GM19467 (cell line): ENCODE results near the gene LRRC4C.
"Not testable (repeated sequence)": the region's sequence is repeated elsewhere in the genome, so short reads cannot be mapped to it uniquely, and the experiment has no call there.

ENCODE experiments used
- ATAC-seq: cut with Tn5 transposase; IDR thresholded peaks from one replicate; pipeline ENCODE4 v1.9.1; 2021; ENCODE audit warnings: mild to moderate bottlenecking, moderate library complexity; ENCODE audit not compliant: unreplicated experiment

The LRRC4C gene

DNA sequence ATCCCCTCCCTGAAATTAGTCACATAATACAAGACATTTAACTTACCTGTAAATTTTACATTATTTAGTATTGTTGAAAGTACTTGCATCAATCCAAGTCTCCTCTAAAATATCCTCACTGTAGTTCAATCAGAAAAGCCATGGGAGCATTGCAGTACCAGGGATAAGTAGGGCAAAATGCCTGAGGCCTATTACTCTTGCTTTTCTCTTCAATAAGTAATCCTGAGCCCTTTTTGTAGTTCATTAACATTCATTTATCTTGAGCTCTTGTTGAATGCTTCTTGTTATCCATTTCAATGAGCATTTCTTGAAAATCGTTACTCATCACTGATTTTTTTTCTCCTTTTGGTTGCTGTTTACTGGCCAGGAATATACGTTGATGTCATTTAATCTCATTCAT is 414.7 kb downstream of the LRRC4C start:
- ATAC-seq = no peak

DNA sequence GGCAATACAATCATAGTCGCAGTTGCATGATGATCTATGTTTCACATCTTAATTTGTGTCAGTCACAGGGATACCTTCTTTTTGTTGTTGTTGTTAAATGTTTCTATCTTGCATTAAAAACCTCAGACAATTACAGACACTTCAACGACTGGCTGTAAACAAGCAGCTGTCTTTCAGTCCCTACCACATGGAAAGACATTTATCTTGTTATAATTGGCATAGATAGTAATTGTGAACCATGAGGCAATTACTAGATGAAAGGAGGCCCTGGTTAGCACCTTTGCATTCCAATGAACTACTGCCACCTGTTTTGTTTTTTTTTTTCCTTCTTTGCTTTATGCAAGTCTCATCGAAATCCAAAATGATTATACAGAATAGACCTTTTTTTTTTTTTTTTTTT is 416.8 kb downstream of the LRRC4C start:
- ATAC-seq = no peak

DNA sequence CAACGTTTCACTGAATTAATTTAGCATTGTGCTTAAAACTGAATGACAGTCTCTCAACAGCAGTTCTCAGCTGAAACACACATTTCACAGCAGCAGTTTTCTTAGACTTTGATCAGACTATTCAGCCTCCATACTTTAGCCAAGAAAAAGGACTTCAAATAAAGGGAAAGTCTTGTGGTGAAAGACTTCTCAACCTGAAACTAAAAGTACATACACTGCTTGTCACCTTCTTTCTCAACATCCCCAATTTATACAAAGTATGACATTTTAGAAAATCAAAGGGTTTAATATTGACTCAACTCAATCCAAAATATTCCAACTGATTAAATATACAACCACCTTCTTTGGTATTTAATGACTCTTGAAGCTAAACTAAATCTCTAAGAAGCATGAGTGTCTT is 419.0 kb downstream of the LRRC4C start:
- ATAC-seq = no peak

DNA sequence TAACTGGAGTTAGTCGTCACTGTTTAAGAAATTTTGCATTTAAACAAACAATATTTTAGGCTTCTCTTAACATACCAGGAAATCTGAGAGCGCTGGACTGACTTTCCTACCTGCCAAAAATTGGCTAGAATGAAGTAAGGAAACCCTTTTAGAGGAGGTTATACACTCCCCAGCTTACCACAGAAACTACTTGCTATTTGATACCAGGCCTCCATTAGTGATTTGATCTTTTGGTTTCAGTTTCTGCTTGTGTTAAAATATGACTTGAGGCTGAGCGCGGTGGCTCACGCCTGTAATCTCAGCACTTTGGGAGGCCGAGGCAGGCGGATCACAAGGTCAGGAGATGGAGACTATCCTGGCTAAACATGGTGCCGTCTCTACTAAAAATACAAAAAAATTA is 419.9 kb downstream of the LRRC4C start:
- ATAC-seq = no peak

DNA sequence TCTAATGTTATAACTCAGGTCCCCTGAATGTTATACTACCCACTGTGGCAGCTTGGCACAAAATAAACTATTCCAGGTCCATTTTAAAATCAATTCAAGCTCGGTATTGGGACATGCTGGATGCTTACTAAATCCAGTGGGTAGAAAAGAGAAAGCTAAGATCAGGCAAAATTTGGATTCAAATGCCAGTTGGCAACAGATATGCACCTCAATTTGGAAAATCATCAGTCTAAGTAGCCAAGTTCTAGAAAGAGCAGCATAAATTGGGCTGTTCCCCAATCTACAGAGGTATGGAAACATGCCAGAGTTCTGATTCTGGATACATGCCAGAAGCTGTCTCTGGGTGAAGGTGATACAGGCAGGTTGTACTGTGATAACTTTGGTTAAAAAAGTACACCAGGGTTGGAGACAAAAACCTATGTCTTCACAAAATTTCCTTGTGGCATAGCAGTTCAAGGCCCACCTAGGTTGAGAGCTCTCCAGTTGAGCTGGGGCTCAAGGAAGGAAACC is 427.8 kb downstream of the LRRC4C start:
- ATAC-seq = no peak

DNA sequence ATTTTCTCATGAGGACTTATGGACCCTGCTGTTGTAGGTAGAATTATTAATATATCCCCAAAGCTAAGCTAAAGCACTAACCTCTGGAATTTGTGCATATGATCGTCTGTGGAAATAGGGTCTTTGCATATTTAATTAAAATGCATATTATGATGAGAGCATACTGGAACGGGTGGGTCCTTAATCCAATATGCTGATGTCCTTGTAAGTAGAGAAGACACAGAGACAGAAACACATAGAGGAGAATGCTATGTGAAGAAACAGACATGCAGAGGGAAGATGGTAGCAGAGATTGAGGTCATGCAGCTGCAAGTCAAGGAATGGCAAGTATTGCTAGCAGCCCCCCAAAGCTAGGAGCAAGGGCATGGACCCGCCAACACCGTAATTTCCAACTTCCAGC is 439.2 kb downstream of the LRRC4C start:
- no peak for ATAC-seq

DNA sequence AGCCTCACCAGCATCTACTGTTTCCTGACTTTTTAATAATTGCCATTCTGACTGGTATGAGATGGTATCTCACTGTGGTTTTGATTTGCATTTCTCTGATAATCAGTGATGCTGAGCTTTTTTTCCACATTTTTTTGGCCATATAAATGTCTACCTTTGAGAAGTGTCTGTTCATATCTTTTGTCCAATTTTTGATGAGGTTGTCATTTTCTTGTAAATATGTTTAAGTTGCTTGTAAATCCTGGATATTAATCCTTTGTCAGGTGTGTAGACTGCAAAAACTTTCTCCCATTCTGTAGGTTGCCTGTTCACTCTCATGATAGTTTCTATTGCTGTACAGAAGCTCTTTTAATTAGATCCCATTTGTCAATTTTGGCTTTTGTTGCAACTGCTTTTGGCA is 439.8 kb downstream of the LRRC4C start:
- ATAC-seq = not testable (repeated sequence)

DNA sequence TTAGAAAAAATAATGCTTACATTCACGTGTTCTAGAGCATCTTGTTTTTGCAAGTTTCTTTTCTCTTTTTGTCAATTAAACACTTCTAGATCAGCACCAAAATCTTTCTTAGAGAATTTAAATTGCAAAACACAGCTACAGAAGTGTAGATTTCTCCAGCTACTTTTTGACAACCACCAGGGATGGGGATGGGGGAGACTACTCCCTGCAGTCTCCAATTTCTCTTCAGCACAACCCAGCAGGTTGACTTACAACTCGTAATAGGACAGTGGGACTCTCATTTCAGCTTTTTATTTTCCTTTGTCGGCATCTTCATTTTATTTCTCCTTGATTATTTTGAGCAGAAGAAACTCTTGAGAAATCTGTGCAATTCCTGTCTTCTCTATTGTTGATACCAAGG is 441.2 kb downstream of the LRRC4C start:
- no peak for ATAC-seq

DNA sequence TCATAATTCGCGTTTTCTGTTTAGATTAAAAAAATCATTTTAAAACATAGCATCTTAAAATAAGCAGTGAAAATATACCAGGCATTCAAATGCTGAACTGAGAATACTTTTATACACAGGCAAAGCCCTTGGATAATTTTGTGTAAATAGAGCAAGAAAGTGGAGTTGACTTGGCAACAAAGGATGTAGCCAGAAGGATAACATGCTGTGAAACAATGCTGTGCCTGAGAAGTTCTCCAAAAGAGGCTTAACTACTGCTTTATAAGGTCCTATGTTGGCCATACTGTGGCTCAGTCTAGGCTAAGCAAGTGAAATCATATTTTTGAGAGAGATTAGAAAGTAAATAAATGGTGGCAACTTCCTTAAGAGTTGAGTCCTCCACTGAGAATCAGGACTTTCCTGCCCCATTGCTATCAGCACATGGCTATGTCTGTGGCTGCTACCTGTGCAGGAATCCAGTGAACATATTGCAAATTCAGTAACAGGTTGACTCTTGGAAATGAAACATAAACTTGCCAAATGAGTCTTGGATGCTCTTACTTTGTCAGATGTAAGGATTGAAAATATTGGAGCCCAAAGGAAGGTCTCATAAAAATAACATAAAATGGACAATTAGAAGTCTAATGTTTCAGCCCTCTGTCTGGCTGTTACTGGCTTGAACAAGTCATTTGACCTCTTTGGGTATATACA is 448.9 kb downstream of the LRRC4C start:
- ATAC-seq = no peak

DNA sequence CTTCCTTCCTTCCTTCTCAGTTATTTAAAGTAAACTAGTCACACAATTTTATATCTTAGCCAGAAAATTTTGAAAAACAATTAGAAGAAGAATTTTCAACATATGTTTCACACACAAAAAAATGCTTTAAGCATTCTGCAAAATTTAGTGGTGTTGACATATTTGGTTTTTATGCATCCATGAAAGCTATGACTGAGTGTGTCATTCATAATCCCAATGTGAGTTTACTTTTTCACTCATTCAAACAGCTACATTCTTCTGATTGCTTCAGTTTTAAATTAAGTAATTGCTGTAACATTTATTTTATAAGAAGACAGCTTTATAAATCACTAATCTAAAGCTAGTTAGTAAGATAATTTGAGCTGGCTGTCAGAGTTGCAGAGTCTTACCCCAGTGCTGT is 453.5 kb downstream of the LRRC4C start:
- no peak for ATAC-seq

DNA sequence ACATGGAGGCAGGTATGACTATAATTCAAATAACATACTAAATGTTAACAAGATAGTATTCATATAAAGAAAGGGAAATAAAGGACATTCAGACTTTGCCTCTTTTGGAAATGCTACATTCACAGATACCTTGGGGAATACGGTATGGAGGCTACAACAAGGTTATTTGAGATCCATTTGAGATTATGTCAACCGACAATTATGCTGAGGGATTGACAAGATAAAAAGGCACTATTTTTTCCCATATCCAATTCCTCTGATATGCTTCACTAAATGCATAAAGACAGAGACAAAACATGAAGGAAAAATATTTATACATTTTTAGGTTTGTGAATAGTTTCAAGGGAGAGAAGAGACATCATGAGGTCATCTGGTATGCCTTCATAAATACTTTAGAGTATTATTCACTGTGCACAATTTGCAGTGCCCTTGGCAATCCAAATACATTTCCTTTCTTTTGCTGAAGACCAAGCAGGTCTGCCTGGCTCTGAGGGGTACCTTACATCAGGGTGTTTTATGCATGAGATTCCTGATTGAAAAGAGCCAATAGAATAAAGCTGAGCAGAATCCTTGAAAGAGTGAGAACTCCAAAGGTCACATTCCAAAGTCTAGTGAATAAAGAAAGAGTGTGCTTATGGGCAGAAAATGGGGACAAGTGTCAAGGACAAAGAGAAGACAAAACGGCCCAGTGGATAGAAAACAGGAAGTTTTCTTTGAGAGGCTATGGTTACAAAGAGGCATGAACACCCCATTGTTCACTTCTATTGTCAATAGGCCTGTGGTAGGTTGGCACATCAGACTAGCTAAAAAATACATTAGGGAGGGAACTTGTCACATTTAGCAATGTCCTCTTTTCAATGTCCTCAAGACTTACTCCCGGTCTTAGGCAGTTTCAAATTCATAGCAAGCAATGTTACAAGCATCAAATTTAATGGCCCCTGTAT is 455.8 kb downstream of the LRRC4C start:
- no peak for ATAC-seq

DNA sequence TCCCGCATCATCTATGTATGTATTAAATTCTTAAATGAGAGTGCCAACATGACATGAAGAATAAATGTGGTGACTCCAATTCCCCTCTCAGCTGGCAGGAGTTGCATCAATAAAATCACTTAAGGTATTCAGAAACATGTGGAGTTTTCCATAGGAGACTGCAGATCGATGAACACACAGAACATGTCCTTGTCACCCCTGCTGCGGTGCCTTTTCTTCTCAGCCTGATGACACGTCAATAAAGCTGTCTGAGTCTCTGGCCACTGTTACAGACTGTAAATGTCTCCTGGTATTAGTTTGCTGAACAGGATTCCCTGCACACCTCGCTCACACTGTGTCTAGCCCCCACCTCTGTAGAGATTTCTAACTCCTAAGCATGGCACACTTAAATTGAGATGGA is 460.5 kb downstream of the LRRC4C start:
- no peak for ATAC-seq

DNA sequence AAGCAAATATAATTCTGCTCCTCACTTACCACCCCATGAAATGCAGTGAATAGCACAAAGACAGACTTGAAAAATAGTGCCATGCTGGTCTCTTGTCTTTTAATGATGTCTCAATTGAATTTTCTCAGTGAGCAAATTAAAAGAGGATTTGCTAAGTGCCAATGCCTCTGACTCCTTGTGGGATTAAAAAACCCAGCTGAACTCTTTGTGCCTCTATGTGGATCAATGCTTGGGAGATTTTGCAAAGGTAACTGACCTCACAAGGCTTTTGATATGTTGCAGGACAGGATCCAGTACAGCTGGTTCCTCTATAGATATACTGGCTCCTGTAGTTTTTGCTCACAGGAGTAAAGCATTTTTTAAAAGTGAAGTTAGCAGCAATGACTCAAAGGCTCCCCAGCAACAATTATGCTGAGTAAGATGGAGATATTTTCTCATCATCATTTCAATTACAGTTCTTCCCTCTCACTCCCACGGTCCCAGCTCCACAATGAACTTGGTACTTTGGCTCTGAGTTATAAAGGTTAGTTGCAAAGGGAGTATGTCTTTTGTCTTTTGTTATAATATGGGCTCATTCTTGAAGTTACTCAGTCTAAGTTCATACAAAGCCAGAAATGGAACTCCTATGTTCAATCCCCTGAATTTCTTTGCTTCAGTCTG is 471.5 kb downstream of the LRRC4C start:
- ATAC-seq = no peak

DNA sequence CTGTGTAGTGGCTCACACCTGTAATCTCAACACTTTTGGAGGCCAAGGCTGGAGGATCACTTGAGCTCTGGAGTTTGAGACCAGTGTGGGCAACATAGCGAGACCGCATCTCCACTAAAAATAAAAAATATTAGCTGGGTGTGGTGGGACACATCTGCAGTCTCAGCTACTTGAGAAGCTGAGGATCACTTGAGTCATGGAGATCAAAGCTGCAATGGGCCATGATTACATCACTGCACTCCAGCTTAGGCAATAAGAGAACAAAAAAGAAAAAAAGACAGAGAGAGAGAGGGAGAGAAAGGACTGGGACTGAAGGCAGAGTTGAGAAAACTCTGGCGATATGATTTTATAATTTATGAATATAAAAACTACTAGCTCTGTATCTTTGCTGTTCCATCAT is 473.1 kb downstream of the LRRC4C start:
- no peak for ATAC-seq

DNA sequence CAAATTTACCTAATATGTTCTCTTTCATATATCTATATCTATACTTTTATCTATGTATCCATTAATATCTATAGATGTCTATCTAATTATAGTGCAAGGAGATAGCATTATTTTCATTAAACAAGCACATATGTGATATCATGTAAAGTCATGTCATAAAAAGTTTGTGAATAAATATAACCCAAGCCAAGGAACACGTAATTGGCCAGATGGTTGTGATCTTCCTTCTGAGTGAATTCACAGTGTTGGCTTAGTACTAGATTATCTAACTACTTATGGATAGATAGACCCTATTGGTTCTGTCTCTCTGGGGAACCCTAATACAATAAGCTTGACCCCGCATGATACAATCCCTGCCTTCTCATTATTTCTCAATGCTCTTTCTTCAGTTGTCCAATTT is 484.4 kb downstream of the LRRC4C start:
- ATAC-seq = no peak

DNA sequence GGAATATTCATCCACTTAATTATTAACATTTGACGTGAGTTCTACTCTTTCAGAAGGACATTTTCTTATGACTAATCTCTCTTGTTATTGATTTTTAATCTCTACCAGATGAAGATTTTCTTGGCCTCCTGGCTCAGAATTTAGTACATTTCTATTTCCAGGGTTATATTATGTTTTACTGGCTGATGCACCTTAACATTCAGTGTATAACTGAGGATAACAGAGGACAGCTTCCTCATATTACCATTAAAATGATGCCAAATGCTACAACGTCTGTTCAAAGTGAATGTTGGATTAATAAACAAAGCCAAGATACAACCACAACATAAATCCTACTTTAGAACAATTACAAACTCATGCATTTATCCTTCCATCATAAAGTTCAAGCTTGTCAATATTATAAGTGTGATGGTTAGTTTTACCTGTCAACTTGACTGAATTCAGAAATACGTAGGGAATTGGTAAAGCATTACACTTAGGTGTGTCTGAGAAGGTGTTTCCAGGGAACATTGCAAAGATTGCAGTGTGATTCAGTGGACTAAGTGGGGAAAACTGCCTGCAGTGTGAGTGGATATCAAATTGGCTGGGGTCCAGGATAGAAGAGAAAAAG is 485.2 kb downstream of the LRRC4C start:
- no peak for ATAC-seq

DNA sequence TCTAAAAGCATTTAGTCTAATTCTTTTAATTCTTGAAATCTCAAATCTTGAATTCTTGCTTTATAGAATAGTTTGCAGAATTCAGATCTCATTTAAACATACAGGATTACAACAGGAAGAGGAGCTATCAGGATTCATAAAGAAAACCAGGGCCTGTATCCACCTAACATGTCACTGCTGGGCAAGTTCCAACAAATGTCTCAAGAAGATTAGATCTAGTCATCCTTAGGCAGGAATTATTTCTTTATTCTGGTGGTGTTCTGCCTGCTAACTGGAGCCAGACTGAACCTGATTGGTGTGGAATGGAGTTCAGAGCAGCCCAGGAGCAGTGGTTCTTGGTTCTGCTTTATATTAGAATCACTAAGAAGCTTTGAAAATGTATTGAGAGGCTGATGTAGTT is 500.7 kb downstream of the LRRC4C start:
- ATAC-seq = no peak

DNA sequence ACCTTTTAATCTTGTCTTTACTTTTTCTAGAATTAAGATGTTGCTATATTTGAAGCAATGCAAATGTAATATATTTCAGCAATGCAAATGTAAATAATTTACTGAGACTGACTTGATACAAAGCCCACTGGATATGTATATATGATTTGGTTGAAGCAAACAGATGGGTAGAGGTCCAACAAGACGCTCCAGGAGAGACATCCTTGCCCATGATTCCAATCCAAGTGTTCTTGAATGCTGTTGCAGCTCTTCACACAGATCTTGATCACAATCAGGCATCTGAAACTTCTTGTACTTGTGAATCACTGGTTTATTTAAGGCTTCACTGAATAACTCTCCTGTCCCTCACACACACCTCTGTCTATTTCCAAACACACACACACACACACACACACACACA is 507.0 kb downstream of the LRRC4C start:
- ATAC-seq = no peak

DNA sequence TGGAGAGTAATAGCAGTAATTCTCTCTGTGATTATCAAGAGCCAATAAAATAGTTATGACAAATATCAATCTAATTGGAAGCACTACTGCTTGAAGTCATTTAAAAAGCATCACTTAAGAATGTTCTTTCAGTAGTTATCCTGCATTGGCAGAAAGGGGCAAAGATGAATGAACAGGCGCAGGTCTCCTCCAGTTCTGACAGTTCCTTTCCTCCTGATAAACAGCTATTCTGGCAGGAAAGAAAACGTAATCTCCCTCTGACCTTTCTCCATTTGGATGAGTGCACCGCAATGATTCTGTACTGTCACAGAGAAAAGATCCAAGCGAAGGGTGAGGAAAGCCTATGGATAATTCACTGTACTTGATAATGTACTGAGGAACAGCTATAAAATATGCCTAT is 521.5 kb downstream of the LRRC4C start:
- no peak for ATAC-seq

DNA sequence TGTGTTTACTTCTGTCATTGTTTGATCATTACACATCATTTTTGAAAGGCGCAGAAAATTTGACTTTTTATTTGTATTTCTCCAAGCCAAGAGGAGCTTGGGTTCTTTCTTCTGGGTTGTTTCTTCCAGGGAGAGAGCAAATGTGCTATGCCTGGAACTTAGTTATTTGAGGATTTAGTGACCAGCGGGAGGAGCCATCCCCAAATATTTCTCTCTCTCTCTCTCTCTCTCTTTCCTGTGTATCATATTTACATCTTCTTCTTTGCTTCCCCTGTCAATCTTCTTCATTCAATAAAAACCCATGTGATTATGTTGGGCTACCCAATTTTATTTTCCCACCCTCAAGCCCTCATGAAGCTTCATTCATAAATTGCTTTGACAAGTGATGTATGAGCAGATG is 534.5 kb downstream of the LRRC4C start:
- no peak for ATAC-seq

DNA sequence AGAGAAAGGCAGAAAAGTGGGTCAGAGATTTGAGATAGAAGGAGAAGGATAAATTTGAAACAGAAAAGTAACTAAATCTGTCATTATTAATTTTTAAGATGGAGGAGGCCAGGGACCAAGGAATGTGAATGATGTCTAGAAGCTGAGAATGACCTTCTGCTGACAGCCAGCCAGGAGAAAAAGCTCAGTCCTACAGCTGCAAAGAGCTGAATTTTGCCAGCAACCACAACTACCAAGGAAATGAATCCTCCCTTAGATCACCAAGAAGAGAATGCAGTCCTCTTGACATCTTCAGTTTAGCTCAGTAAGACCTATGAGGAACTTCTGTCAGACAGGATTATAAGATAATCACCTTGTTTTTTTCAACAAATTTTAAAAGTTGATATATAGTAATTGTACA is 538.2 kb downstream of the LRRC4C start:
- no peak for ATAC-seq
